ENCODE results near the gene TCEANC. TPM values are rescaled to one million over a fixed set of nuclear protein-coding genes. Genes with fewer than 3 reads are reported as not detected.

Gene TCEANC
- 1.7 and 1.8 TPM in 2 replicates for polyA plus RNA-seq (2013)

- Histone ChIP-seq H3K23ac (ENCODE audit: low read length) (no peak within 1 kb of the TSS), H2BK120ac (ENCODE audit: insufficient read depth, low read length, poor library complexity) (peak within 1 kb of the TSS; percentile 79), H2BK12ac (ENCODE audit: low read length) (no peak within 1 kb of the TSS), H3K9ac (ENCODE audit: low read length) (peak within 1 kb of the TSS; percentile 72), H4K12ac (ENCODE audit: low read depth, low read length) (peak within 1 kb of the TSS; percentile 83), H3K4me3 (ENCODE audit: low read depth, low read length) (peak within 1 kb of the TSS; percentile 68), H3K4me1 (ENCODE audit: control insufficient read depth in 1 of 2, insufficient read depth in 2 of 2, low read length in 2 of 2) (peaks cover 0 to 2% of the 10 kb centered on the region in 2 experiments), H3K79me2 (ENCODE audit: control insufficient read depth, insufficient read depth, low read length, poor library complexity) (no peaks in the 10 kb centered on the region), H2BK5ac (ENCODE audit: low read depth, low read length, poor library complexity) (peak within 1 kb of the TSS; percentile 78), H2AFZ (ENCODE audit: insufficient read depth, low read length, poor library complexity) (no peak within 1 kb of the TSS), H3K18ac (ENCODE audit: low read length) (peak within 1 kb of the TSS; percentile 68), H3K14ac (ENCODE audit: low read length) (peak within 1 kb of the TSS; percentile 79), H2AK5ac (ENCODE audit: low read length) (no peak within 1 kb of the TSS), H4K8ac (ENCODE audit: low read depth, low read length) (peak within 1 kb of the TSS; percentile 87), H3K27me3 (ENCODE audit: insufficient read depth, low read length) (no peaks in the 10 kb centered on the region), H3K79me1 (ENCODE audit: low read length) (peaks cover 6% of the 10 kb centered on the region), H4K91ac (ENCODE audit: low read depth, low read length) (peak within 1 kb of the TSS; percentile 87), H3K4me2 (ENCODE audit: low read length) (peak within 1 kb of the TSS; percentile 81), H3K4ac (ENCODE audit: low read depth, low read length) (no peak within 1 kb of the TSS), H3K9me3 (ENCODE audit: insufficient read depth, low read depth, low read length) (no peaks in the 10 kb centered on the region), H3K27ac (ENCODE audit: low read depth, low read length) (peak within 1 kb of the TSS; percentile 93), H3K36me3 (ENCODE audit: control insufficient read depth in 1 of 2, insufficient read depth in 2 of 2, low read length in 2 of 2) (peaks cover 0 to 2% of the 10 kb centered on the region in 2 experiments)
- peak; percentile 97 for DNase-seq
- WGBS (ENCODE audit: extremely low coverage, insufficient coverage, insufficient read length) = no CpG with 5 or more reads among the region's 54 CpGs
These were observed at the start of gene TCEANC for GRCh38 chrX:13652850-13653693. TSS of gene TCEANC (plus strand) at chrX:13653141. CDS start at chrX:13662509, 9,368 bp downstream.

GRCh38 chrX:13605611-13606010 lies 47.3 kb upstream of the TCEANC start:
- Histone ChIP-seq H3K4me3 (ENCODE audit: low read depth, low read length) (no peak overlapping the region), H3K14ac (ENCODE audit: low read length) (no peak overlapping the region), H4K91ac (ENCODE audit: low read depth, low read length) (no peak overlapping the region), H3K27ac (ENCODE audit: low read depth, low read length) (no peak overlapping the region), H3K9me3 (ENCODE audit: insufficient read depth, low read depth, low read length) (no peaks in the 10 kb centered on the region), H3K79me2 (ENCODE audit: control insufficient read depth, insufficient read depth, low read length, poor library complexity) (no peaks in the 10 kb centered on the region), H2AK5ac (ENCODE audit: low read length) (no peak overlapping the region), H3K79me1 (ENCODE audit: low read length) (no peaks in the 10 kb centered on the region), H2BK12ac (ENCODE audit: low read length) (no peak overlapping the region), H3K4me2 (ENCODE audit: low read length) (no peak overlapping the region), H4K12ac (ENCODE audit: low read depth, low read length) (no peak overlapping the region), H3K36me3 (ENCODE audit: control insufficient read depth in 1 of 2, insufficient read depth in 2 of 2, low read length in 2 of 2) (no peaks in the 10 kb centered on the region), H3K23ac (ENCODE audit: low read length) (no peak overlapping the region), H2AFZ (ENCODE audit: insufficient read depth, low read length, poor library complexity) (no peak overlapping the region), H2BK120ac (ENCODE audit: insufficient read depth, low read length, poor library complexity) (no peak overlapping the region), H3K4me1 (ENCODE audit: control insufficient read depth in 1 of 2, insufficient read depth in 2 of 2, low read length in 2 of 2) (no peaks in the 10 kb centered on the region), H3K9ac (ENCODE audit: low read length) (no peak overlapping the region), H4K8ac (ENCODE audit: low read depth, low read length) (no peak overlapping the region), H3K4ac (ENCODE audit: low read depth, low read length) (no peak overlapping the region), H3K27me3 (ENCODE audit: insufficient read depth, low read length) (no peaks in the 10 kb centered on the region), H2BK5ac (ENCODE audit: low read depth, low read length, poor library complexity) (no peak overlapping the region), H3K18ac (ENCODE audit: low read length) (no peak overlapping the region)
- DNase-seq = no peak
- no CpG with 5 or more reads among the region's 1 CpG for WGBS (ENCODE audit: extremely low coverage, insufficient coverage, insufficient read length)

- no CpG with 5 or more reads among the region's 6 CpGs for WGBS (ENCODE audit: extremely low coverage, insufficient coverage, insufficient read length)
These were observed 45.5 kb upstream of the TCEANC start for GRCh38 chrX:13607331-13607995.

GRCh38 chrX:13607996-13608365 lies 45.0 kb upstream of the TCEANC start:
- Histone ChIP-seq H2BK5ac (ENCODE audit: low read depth, low read length, poor library complexity) (no peak overlapping the region), H3K4ac (ENCODE audit: low read depth, low read length) (no peak overlapping the region), H3K9ac (ENCODE audit: low read length) (no peak overlapping the region), H3K4me1 (ENCODE audit: control insufficient read depth in 1 of 2, insufficient read depth in 2 of 2, low read length in 2 of 2) (no peaks in the 10 kb centered on the region), H3K14ac (ENCODE audit: low read length) (no peak overlapping the region), H3K27me3 (ENCODE audit: insufficient read depth, low read length) (no peaks in the 10 kb centered on the region), H4K91ac (ENCODE audit: low read depth, low read length) (no peak overlapping the region), H4K12ac (ENCODE audit: low read depth, low read length) (no peak overlapping the region), H2AFZ (ENCODE audit: insufficient read depth, low read length, poor library complexity) (no peak overlapping the region), H3K9me3 (ENCODE audit: insufficient read depth, low read depth, low read length) (no peaks in the 10 kb centered on the region), H3K79me2 (ENCODE audit: control insufficient read depth, insufficient read depth, low read length, poor library complexity) (no peaks in the 10 kb centered on the region), H3K79me1 (ENCODE audit: low read length) (no peaks in the 10 kb centered on the region), H4K8ac (ENCODE audit: low read depth, low read length) (no peak overlapping the region), H3K27ac (ENCODE audit: low read depth, low read length) (no peak overlapping the region), H2BK120ac (ENCODE audit: insufficient read depth, low read length, poor library complexity) (no peak overlapping the region), H3K18ac (ENCODE audit: low read length) (no peak overlapping the region), H2AK5ac (ENCODE audit: low read length) (no peak overlapping the region), H3K23ac (ENCODE audit: low read length) (no peak overlapping the region), H3K4me2 (ENCODE audit: low read length) (no peak overlapping the region), H2BK12ac (ENCODE audit: low read length) (no peak overlapping the region), H3K4me3 (ENCODE audit: low read depth, low read length) (no peak overlapping the region), H3K36me3 (ENCODE audit: control insufficient read depth in 1 of 2, insufficient read depth in 2 of 2, low read length in 2 of 2) (no peaks in the 10 kb centered on the region)
- WGBS (ENCODE audit: extremely low coverage, insufficient coverage, insufficient read length) = no CpG with 5 or more reads among the region's 2 CpGs
- DNase-seq = no peak

More at GRCh38 chrX:13607331-13607995, 45.5 kb upstream of the TCEANC start:
- no peak overlapping the region for H2BK120ac ChIP-seq (ENCODE audit: insufficient read depth, low read length, poor library complexity)
- no peak overlapping the region for H3K9ac ChIP-seq (ENCODE audit: low read length)
- no peak overlapping the region for H4K91ac ChIP-seq (ENCODE audit: low read depth, low read length)
- no peaks in the 10 kb centered on the region for H3K27me3 ChIP-seq (ENCODE audit: insufficient read depth, low read length)
- no peak overlapping the region for H3K14ac ChIP-seq (ENCODE audit: low read length)
- H3K9me3 ChIP-seq (ENCODE audit: insufficient read depth, low read depth, low read length) = no peaks in the 10 kb centered on the region
- no peak overlapping the region for H2BK5ac ChIP-seq (ENCODE audit: low read depth, low read length, poor library complexity)
- H4K8ac ChIP-seq (ENCODE audit: low read depth, low read length) = no peak overlapping the region
- H3K4me1 ChIP-seq (ENCODE audit: control insufficient read depth in 1 of 2, insufficient read depth in 2 of 2, low read length in 2 of 2) = no peaks in the 10 kb centered on the region
- no peaks in the 10 kb centered on the region for H3K36me3 ChIP-seq (ENCODE audit: control insufficient read depth in 1 of 2, insufficient read depth in 2 of 2, low read length in 2 of 2)
- H4K12ac ChIP-seq (ENCODE audit: low read depth, low read length) = no peak overlapping the region
- H3K23ac ChIP-seq (ENCODE audit: low read length) = no peak overlapping the region
- no peak overlapping the region for H3K27ac ChIP-seq (ENCODE audit: low read depth, low read length)
- no peak overlapping the region for H2AK5ac ChIP-seq (ENCODE audit: low read length)
- H3K4me3 ChIP-seq (ENCODE audit: low read depth, low read length) = no peak overlapping the region
- no peaks in the 10 kb centered on the region for H3K79me1 ChIP-seq (ENCODE audit: low read length)
- no peak overlapping the region for H3K4ac ChIP-seq (ENCODE audit: low read depth, low read length)
- H3K4me2 ChIP-seq (ENCODE audit: low read length) = no peak overlapping the region
- H2BK12ac ChIP-seq (ENCODE audit: low read length) = no peak overlapping the region
- H3K18ac ChIP-seq (ENCODE audit: low read length) = no peak overlapping the region
- H3K79me2 ChIP-seq (ENCODE audit: control insufficient read depth, insufficient read depth, low read length, poor library complexity) = no peaks in the 10 kb centered on the region
- no peak overlapping the region for H2AFZ ChIP-seq (ENCODE audit: insufficient read depth, low read length, poor library complexity)
- no peak for DNase-seq

All from trophoblast cell (in vitro differentiated cells and primary cell).